ENCODE results near the gene KRT13.

Gene KRT13

DNA sequence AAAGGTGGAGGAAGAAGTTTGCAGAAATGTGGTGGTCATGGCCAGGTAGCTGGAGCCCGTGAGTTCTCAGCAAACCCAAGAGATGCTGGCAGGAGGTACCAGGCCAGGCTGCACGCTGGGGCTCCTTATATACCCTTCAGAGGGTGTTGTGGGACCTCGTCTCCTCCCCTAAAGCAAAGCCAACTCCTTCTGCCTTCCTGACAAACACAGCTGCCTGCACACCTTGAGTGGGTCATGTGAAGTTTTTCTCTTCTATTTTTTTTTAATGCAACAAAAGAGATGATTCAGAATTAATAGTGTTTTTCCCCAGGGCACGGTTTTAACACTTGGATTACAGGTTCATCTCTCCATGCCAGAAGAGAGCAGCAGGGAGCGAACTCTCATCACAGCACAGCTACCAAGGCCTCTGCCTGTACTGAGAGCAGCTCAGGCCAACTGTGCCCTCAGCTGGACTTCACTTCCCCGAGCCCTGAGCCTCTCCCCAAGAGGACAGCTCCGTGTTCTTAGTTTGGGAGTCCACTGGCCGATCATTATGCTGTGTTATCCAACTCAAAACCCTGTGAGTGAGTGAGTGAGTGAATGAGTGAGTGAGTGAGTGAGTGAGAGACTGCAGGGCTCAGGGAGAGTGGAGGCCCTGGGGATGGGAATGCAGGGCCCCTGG, 13.5 kb upstream of the KRT13 start, which contains the start of gene KRT15:
Gene KRT15 (minus strand): TSS at position 102 of the 661 bp plus-strand sequence. CDS start 63 bp downstream, at position 39.
- DNase-seq = peak; percentile 7

DNA sequence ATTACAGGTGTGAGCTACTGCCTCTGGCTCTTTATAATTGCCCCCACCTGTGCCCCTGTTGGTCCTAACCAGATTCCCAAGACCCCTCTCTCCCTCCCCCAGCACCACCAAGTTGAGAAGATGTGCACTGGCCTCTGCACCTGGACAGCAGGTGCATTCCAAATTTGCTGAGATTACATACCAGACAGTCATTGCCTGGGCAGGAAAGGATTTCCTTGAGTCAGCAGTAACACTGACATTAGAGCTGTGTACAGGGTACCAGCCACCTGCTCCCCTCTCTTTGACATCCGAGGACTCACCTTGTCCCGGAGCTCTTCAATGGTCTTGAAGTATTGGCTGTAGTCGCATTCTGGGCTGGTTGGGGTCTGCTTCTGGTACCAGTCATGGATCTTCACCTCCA, 12.6 kb upstream of the KRT13 start:
- no peak for DNase-seq

DNA sequence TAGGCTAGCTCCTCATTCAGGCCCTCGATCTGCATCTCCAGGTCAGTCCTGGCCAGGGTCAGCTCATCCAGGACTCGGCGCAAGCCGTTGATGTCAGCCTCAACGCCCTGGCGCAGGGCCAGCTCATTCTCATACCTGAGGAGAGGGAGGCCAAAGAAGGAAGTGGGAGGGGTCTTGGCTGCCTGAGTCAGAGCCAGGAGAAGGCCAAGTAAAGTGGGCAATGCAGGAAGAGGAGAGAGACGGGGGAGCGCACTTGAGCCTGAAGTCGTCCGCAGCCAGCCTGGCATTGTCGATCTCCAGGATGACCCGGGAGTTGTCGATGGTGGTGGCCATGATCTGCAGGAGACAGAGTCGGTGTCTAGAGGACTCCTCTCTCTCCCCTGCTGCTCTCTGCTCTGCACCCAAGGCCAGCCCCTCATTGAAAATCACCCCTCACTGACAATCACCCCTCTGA, 11.4 kb upstream of the KRT13 start:
- DNase-seq = no peak

DNA sequence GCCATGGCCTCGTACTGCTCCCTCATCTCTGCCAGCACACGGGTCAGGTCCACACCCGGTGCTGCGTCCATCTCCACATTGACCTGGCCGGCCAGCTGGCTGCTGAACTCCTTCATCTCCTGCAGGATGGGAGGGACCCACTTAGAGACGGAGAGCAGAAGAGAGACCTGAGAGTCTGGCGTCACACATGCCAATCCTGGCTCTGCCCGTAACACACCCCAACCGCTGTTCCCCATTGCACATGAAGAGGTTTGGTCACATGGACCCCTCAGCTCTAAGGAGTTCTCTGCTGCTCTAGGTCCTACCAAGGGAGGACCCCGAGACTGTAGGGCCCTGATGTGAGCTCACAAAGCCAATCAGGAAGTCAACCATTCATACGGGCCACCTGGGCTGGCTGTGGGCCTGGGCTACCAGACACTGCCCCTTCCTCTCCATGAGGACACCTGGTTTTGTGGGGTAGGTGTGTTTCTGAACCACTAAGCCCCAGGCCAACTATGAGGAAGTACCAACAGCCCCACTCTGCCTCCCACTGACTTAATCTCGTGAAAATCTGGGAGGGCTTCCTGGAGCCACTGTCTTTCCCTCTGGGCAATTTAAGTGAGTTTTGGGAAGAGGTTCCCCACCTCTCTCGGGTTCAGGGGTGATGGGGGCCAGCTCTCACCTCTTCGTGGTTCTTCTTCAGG, 10.9 kb upstream of the KRT13 start:
- DNase-seq = no peak

DNA sequence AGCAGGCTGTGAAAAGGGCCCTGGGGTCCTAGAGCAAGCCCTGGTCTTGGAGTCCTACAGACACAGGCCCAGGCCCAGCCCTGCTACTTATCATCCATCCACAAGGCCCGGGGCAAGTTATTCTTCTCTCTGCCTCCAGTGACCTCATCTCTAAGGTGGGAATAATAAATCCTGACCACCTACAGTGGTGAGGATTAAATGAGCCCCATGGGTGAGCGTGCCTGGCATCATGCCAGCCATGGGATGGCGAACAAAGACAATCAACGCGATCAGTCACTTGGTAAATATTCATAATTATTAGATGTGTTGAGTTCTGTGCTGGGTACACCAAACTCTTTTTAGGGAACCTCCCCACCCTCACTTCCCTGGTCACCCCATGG, 7.7 kb upstream of the KRT13 start:
- DNase-seq = no peak

DNA sequence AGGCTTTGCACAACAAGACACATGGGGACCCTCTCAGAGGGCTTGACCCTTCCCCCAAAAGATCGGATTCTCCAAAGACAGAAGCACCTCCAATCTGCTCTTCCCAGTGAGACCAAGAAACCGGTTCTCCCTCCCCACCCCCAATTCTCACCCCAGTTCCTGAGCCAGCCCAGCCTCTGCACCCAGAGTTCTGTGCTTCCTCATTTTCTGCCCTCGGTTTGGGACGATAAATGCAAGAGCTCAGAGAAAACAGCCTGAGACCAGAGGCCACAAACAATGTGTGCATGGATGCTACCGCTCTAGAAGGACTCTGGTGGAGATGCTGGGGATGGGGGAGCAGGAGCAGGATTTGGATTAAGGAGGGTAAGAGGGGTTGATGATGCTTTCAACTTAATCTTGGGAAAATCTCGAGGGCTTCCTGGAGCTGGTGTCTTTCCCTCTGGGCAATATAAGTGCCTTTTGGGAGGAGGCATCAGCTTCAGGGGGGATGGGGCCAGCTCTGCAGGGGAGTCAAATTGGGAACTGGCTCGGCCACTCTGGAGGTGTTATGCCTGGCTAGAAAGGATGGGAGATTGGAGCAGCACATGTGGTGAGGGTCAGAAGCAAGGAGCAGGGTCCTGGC, 7.2 kb upstream of the KRT13 start:
- DNase-seq = no peak

DNA sequence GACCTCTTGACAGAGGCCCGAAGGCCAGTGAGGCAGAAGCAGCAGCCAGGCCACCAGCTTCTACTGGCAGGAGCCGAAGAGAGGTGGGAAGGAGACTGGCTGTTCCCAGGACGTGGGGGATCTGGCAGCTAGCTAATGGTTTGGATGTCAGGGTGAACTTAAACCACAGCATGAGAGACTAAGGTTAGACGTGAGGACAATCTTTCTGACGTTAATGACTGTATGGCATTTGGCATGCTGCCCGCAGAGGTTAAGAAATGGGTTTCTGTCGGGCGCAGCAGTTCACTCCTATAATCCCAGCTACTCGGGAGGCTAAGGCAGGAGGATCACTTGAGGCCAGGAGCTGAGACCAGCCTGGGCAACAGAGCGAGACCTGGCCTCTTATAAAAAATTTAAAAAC, 6.3 kb upstream of the KRT13 start:
- no peak for DNase-seq

DNA sequence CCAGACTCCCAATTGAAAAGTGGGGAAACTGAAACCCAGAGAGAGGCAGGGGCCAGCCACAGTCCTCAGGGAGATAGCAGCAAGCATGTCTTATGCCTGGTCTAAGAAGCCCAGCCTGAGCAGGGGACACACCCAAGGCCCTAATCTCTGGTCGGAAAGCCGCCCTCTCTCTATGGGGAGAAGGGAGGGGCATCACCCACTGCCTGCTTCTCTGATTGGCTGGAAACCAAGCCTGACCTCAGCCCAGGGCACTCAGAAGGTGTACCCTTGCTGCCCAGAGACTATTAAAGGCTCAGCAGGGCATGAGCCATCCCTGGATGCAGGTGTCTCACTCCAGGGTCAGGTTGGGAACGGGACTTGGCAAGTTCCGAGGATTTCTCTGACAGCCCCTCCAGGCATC, 5.7 kb upstream of the KRT13 start:
- no peak for DNase-seq

DNA sequence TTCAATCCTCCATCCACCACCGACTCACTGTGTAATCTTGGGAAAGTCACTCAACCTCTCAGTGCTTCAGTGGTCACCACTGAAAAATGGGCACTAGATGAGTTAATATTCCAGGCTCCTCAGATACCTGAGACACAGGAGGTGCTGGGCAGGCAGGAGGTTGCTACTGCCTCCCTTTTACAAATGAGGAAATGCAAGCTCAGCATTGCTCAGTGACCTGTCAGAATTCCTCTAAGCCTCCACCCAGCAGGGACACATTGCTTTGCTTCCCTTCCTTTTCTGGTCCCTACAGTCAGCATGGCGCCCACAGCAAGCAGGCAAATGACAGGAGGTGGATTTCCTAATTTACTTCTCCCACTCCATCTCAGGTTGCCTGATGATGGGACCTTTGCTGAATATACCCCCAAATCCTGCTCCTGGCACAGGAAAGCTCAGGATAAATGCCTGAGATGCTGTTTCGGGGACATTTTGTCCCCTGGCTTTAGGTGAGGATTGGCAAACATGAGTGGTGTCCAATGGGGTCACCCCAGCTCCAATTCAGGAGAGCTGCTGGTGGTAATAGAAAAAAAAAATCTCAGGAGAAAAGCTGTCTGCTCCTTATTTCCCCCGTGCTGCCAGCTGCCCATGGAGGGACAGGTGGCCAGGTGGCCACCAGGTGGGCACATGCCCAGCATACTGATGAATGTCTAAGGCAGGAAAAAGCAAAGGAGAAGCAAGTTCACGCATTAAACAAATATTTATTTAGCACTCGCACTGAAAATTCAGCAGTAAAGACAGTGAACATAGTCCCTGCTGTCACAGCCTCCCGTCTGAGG, 5.0 kb upstream of the KRT13 start:
- DNase-seq = no peak

DNA sequence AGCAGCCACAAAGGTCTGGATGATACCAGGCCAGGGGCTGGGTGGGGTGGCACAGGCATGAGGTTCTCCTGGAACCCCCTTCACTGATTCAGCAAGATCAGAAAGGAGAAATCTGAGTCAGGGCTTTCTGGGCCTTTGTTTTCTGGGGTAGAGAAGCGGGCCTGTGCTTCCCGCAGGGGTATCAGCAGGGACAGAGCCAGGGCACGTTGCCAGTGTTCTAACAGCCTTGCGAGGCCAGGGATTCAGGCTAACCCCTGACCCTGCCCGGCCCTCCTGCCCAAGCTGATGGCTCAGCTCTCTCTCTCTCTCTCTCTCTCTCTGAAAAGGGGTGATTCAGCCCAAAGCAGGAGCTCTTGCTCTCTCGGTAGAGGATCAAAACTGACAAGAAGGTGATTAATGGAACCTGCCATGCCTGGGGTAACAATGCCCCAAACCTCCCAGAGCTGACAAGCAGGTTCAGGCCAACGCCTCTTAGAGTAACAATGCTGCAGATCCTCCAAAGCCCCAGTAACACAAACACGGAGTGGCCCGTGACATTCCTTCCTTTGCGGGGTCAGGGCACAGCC, 2.0 kb upstream of the KRT13 start:
- no peak for DNase-seq

DNA sequence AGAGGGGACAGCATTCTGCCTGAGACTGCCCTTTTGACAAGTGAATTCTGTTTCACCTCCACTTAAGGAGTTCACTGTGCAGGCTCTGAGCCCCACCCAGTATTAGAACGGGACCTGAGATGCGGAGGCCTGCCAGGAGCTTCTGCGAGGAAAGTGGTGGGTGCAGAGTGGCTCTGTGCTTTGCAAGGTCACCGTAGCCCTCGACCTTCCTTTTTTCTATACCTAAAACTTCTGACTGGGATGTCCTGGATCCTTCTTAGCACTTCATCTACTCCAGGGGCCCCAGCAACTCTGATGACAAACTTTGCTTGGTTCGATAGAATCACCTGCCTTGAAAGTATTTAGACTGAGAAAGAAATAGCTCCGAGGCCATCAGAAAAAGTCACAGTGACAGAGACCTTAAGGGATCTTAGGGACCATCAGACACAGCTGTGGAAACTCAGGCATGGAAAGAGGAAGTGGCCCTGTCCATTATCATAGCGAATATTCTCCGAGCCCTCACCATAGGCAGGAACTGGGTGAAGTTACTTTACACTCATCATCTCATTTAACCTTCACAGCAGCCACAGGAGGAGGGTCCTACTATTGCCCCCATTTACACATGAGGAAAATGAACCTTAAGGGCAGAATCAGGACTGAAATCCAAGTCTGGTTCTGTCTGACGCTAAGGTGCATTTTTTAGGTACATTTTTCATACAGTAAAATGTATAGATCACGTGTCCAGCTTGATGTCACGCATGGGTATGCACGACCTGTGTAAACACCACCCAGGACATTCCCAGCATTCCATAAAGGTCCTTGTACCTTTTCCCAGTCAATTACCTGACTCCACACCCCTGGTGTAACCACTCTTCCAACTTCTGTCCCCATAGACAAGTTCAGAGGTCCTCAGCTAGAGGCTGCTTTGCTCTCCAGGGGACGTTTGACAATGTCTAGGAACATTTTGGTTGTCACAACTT, 676 bp upstream of the KRT13 start:
- no peak for DNase-seq

DNA sequence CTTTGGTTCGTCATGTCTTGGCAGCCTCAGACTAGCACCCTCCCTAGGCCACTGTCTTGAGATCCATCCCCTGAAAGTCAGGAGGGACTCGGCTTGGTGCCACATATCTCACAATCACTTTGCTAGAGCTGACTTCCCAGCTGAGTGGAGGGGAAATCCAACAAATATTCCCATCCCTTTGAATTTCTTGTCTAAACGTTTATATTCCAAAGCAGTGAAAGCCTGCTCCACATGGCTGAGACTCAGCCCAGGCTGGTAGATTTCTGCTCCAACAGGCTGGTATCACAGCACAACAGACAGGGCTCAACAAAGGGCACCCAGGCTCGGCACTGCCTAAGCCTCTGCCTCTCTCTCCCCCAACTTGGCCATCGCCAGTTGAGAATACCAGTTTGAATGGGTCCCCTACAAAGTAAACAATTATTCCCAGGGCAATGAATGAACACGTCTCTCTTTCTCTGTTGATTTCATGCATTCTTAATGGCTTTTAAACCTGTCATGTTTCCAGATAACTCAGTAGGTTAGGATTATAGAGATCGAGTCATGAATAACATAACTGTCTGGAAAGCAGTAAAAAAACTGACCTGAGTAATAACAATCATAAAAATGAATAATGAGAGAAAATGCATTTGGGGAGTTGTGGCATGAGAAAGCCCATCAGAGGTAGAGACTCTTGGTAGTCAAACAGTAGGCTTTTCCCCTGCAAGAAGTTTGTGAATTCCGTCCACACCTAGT, 1.0 kb downstream of the KRT13 start:
- DNase-seq = no peak

DNA sequence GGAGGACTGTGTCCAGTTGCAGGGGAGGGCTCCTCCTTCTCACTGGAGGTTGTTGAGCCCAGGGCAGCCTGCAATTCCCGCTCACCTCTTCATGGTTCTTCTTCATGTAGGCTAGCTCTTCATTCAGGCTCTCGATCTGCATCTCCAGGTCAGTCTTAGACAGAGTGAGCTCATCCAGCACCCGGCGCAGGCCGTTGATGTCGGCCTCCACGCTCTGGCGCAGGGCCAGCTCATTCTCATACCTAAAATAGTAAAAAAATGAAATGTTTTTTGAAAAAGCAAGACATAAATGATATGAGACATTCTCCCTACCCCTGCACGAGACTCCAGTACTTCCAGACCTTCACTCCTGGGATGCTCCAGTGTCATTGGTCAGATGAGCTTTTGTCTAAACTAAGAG, 2.2 kb downstream of the KRT13 start:
- DNase-seq = no peak

DNA sequence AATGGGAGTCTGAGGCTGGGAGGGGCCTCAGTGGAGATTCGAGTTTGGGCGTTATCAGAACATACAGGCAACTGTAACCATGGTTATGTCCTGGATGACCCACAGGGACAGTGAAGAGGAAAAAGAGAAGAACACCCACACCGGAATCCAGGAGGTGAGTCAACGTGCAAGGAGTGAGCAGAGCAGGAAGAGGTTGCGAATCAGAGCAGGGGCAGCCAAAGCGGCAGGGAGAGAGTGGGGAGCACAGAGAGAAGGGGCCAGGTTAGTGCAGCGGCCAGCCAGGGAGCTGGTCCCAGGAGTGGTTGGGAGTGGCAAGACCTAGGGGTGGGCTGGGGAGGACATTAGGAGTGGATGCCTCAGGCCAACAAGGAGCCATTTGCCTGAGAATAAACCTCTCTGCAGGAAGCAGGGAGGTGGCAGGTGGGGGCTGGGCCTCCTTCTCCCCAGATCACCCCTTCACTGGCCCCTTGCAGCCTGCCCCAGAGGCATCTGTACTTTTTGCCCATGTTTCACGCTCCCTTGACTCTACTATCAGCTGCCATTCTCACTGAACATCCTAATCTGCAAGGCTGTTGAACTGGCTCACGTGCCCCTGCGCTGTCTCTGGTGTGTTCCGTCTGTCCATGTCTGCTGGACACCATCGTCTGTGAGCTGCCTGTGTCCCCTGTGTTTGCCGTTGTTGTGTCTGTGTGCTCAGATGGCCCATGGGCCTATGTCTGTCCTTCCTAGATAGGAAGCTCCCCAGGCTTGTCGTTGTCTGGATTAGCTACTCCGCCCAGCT, 5.1 kb downstream of the KRT13 start:
- DNase-seq = peak; percentile 28

DNA sequence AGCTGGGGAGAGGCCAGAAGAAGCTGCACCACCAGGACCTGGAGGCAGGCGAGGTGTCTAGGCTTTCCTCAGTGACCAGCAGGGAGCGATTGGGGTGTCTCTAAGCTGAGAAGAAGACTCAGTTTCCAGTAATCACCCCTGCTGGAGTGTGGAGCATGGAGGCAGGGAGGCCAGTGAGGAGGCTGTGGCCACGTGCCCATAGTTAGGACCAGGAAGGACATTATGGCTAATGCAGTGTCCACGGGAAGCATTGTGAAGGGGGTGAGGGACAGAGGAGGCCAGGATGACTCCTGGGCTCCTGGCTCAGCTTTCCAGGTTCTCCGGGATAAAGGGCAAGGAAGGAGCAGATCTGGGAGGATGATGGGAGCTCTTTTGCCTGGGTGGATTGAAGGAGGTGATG, 5.7 kb downstream of the KRT13 start:
- no peak for DNase-seq

DNA sequence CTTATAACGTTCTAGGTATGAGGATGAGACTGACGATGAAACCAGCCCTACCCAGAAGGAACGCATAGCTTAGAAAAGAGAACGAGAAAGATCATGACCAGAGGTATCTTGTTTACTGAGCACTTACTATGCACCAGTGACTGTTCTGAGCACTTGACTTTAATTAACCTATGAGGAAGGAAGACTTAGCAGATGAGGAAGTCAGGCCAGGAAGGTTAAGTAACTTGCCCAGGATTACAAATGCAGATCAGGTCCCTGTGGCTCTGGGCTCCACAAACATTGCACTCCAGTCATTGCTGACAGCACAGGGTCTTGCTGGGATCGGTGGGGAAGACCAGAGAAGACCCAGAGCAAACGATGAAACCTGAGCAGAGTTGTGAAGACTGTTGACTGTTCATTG, 7.1 kb downstream of the KRT13 start:
- DNase-seq = no peak

DNA sequence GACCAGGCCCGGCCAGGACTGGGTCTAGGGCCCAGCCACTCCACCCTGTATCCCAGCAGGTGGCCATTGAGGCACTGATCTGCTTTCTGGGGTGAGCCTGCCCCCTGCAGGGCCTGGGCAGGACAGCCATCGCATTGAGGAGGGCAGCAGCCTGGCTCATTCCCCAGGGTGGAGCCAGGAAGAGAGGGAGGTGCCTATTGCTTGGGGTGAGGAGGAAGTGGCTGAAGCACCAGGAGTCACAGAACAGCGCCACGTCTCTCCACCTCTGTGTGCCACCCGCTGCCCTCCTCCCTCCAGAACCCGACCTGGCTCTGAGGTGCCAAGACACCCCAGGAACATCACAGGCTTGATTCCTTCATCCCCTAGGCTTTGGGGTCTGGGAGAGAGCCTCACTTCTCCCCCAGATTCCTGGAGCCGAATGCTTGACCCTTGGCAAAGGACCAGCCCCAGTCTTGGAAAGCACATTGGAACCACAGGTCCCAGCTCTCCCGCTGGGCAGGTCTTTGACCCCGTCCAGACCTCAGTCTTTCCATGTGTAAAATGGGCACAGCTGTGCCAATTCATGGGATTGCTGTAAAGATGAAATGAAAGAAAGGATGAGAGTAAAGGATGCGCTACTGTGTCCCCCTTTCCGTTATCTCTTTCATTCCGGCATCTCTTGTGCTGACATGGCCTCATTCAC, 8.5 kb downstream of the KRT13 start:
- peak; percentile 40 for DNase-seq

DNA sequence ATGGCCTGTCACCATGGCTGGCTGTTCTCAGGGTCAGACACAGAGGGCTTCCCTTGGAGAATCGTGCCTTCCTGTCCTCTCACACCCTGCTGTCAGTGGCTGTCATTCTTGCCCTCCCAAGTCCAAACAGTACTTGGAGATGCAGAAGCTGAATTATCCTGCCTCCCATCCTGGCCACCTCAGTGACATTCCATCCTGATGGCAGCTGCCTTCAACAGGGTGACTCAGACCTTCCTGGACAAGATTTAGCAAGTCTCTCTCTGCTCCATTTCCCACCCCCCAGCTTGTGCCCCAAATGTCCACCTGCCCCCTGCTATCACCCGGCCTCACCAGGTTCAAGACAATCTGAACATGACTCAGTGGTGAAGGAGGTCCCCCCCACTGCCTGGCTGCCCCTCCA, 10.9 kb downstream of the KRT13 start:
- DNase-seq = no peak

DNA sequence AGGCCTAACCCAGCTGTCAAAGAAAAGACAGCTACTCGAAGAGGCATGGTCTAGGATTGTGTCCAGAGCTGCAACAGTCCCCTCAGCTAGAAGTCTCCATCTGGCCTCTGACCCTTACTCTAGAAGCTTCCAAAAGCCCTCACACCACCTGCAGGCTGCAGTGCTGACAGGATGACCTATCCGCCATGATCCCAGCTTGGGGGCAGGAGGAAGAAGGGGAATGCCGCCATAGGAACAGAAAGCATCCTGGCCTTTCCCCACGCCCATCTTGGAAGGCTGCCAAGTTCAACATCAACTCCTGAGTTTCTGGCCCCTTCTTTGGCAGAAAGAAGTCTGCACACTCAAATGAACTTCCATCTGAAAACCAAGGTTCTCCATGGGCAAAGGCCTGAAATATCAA, 12.6 kb downstream of the KRT13 start:
- no peak for DNase-seq

DNA sequence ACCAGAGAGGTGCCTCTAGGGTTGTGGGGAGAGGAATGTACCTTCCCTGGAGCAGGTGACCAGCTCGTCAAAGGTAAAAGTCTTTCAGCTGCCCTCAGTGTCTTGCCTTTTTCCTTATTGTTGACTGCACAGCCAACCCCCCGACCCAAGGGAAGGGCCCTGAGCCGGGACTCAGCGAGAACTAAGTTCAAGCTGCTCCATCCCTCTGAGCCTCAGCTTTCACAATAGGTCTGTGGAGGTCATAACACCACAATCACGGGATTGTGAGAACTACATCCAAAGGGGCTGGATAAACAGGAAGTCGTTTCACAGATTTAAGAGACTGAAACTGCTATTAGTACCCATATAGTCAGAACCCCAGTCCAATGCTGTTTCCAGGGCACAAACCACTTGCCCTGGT, 13.1 kb downstream of the KRT13 start:
- DNase-seq = no peak

Measured in T1000 (cell line).